Osteoblast (primary cell): ENCODE measurements around the gene OR10D3. TPM values are rescaled to one million over a fixed set of nuclear protein-coding genes. Genes with fewer than 3 reads are reported as not detected.

Experiments used
- DNase-seq: peaks from one replicate; pipeline ENCODE4 v3.0.0; 2011; ENCODE audit warnings: low spot score, mixed read lengths; ENCODE audit not compliant: insufficient read length; ENCODE audit errors: missing footprints
- H2AFZ ChIP-seq: 2 replicates; pipeline ENCODE4 v1.6.0; 2011; ENCODE audit warnings: mild to moderate bottlenecking, low read length
- H3K27ac ChIP-seq: 2 replicates; pipeline ENCODE4 v1.5.1; 2011; ENCODE audit warnings: mild to moderate bottlenecking, low read depth, low read length, moderate library complexity
- H3K27me3 ChIP-seq: 2 replicates; pipeline ENCODE4 v1.6.0; 2012; ENCODE audit warnings: mild to moderate bottlenecking, control low read depth, inconsistent platforms, low read length, moderate library complexity; ENCODE audit not compliant: insufficient read depth
- H3K36me3 ChIP-seq: 2 replicates; pipeline ENCODE4 v1.5.1; 2011; ENCODE audit warnings: mild to moderate bottlenecking, low read length, control low read depth, moderate library complexity; ENCODE audit not compliant: insufficient read depth
- H3K4me1 ChIP-seq: 2 replicates; pipeline ENCODE4 v1.5.1; 2011; ENCODE audit warnings: mild to moderate bottlenecking, low read length, control low read depth, moderate library complexity; ENCODE audit not compliant: insufficient read depth
- H3K4me2 ChIP-seq: 2 replicates; pipeline ENCODE4 v1.6.0; 2011; ENCODE audit warnings: mild to moderate bottlenecking, low read length; ENCODE audit not compliant: insufficient read depth
- H3K4me3 ChIP-seq: fragments of 200-600 bp; sonication (generic); 3 replicates; pipeline ENCODE4 v1.5.1; 2012; ENCODE audit warnings: mild to moderate bottlenecking, low read length, inconsistent platforms; ENCODE audit not compliant: insufficient read depth
- H3K79me2 ChIP-seq: 2 replicates; pipeline ENCODE4 v1.6.0; 2012; ENCODE audit warnings: mild to moderate bottlenecking, low read length, control low read depth, inconsistent platforms; ENCODE audit not compliant: insufficient read depth
- H3K9me3 ChIP-seq: 2 replicates; pipeline ENCODE4 v1.5.1; 2011; ENCODE audit warnings: low read depth, low read length, control low read depth
- H4K20me1 ChIP-seq: 2 replicates; pipeline ENCODE4 v1.6.0; 2012; ENCODE audit warnings: mild to moderate bottlenecking, low read length, control low read depth; ENCODE audit not compliant: insufficient read depth
- CTCF ChIP-seq: IDR thresholded peaks from 2 replicates; pipeline ENCODE4 v1.5.1; 2011; ENCODE audit warnings: mild to moderate bottlenecking, low read depth, low read length, moderate library complexity; ENCODE audit errors: extremely low read depth
- total RNA-seq: library from RNA; depleted of rRNA; stranded (reverse); fragments of >200 nt; gene quantifications from 2 replicates; pipeline ENCODE4 v1.2.3, GENCODE V29; 2012

The OR10D3 gene
- total RNA-seq, 1 donor = not detected

GRCh38 chr11:124194293-124195188 lies 11.4 kb downstream of the OR10D3 start:
- DNase-seq = peak; percentile 67
- no peak overlapping the region for H2AFZ ChIP-seq
- no peaks in the 10 kb centered on the region for H3K27me3 ChIP-seq
- H3K9me3 ChIP-seq = no peaks in the 10 kb centered on the region
- no peaks in the 10 kb centered on the region for H4K20me1 ChIP-seq
- H3K27ac ChIP-seq = no peak overlapping the region
- H3K4me2 ChIP-seq = no peak overlapping the region
- no peak for TF ChIP-seq CTCF
- no peaks in the 10 kb centered on the region for H3K36me3 ChIP-seq
- no peaks in the 10 kb centered on the region for H3K79me2 ChIP-seq
- H3K4me1 ChIP-seq = no peaks in the 10 kb centered on the region
- no peak overlapping the region for H3K4me3 ChIP-seq

- DNase-seq = peak; percentile 53
- no peak overlapping the region for H3K27ac ChIP-seq
- no peaks in the 10 kb centered on the region for H3K9me3 ChIP-seq
- H3K4me1 ChIP-seq = no peaks in the 10 kb centered on the region
- no peak overlapping the region for H3K4me3 ChIP-seq
- H3K4me2 ChIP-seq = no peak overlapping the region
- TF ChIP-seq CTCF = peak; percentile 78
- H3K27me3 ChIP-seq = no peaks in the 10 kb centered on the region
- no peak overlapping the region for H2AFZ ChIP-seq
- no peaks in the 10 kb centered on the region for H3K79me2 ChIP-seq
- no peaks in the 10 kb centered on the region for H3K36me3 ChIP-seq
- no peaks in the 10 kb centered on the region for H4K20me1 ChIP-seq
Measured at GRCh38 chr11:124195189-124195734, 12.1 kb downstream of the OR10D3 start.

GRCh38 chr11:124197999-124198398 lies 14.9 kb downstream of the OR10D3 start:
- H3K27me3 ChIP-seq = no peaks in the 10 kb centered on the region
- TF ChIP-seq CTCF = no peak

GRCh38 chr11:124198897-124199296 lies 15.8 kb downstream of the OR10D3 start:
- no peaks in the 10 kb centered on the region for H4K20me1 ChIP-seq
- no peak overlapping the region for H3K4me2 ChIP-seq
- no peak overlapping the region for H2AFZ ChIP-seq
- no peaks in the 10 kb centered on the region for H3K9me3 ChIP-seq
- no peaks in the 10 kb centered on the region for H3K27me3 ChIP-seq
- TF ChIP-seq CTCF = no peak
- DNase-seq = no peak
- no peak overlapping the region for H3K4me3 ChIP-seq
- H3K4me1 ChIP-seq = no peaks in the 10 kb centered on the region
- no peak overlapping the region for H3K27ac ChIP-seq
- no peaks in the 10 kb centered on the region for H3K79me2 ChIP-seq
- no peaks in the 10 kb centered on the region for H3K36me3 ChIP-seq

More at GRCh38 chr11:124197999-124198398, 14.9 kb downstream of the OR10D3 start:
- Histone ChIP-seq H3K79me2 (no peaks in the 10 kb centered on the region), H3K9me3 (no peaks in the 10 kb centered on the region), H3K36me3 (no peaks in the 10 kb centered on the region), H3K4me3 (no peak overlapping the region), H3K4me2 (no peak overlapping the region), H2AFZ (no peak overlapping the region), H3K4me1 (no peaks in the 10 kb centered on the region), H3K27ac (no peak overlapping the region), H4K20me1 (no peaks in the 10 kb centered on the region)
- DNase-seq = no peak
